GM13977 (cell line): ENCODE measurements around the gene ADAMTS14.

Source experiments
- DNase-seq: peaks from one replicate; pipeline ENCODE4 v3.0.0; 2012; ENCODE audit warnings: low spot score
- CTCF ChIP-seq: IDR thresholded peaks from 2 replicates; pipeline ENCODE4 v1.5.1; 2012; ENCODE audit warnings: mild to moderate bottlenecking, control low read depth; ENCODE audit not compliant: insufficient read depth; ENCODE audit errors: extremely low read depth, missing control alignments
- in situ Hi-C: fragments of 300-500 bp; cut with MboI; formaldehyde crosslinking; loops from one replicate; pipeline ENCODE4 v1.12.0; 2022; ENCODE audit warnings: low sequenced_read_pairs, low pct_unique_long_range_greater_than_20kb, mixed read lengths, inconsistent platforms; ENCODE audit not compliant: unreplicated experiment

ADAMTS14 gene

DNA sequence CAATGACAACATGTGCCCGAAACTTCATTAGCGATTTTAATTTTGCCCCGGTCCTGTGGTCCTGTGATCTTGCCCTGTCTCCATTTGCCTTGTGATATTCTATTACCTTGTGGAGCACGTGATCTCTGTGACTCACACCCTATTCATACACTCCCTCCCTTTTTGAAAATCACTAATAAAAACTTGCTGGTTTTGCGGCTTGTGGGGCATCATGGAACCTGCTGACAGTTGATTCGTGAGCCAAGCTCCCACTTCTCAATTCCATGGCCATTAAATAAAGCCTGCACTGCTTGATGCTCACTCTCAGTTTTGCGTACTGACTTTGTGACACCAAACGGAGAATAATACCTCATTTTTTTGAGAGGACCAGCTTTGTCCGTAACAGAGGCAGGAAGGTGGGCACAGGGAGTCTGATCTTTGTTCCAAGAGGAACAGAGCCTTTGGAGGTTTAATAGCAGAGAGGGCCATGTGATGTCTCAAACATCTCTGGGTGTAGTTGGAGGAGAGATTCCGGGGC is 3.8 kb upstream of the ADAMTS14 start:
- DNase-seq: no peak
- in situ Hi-C loops: no loop called here
- TF ChIP-seq CTCF: no peak

DNA sequence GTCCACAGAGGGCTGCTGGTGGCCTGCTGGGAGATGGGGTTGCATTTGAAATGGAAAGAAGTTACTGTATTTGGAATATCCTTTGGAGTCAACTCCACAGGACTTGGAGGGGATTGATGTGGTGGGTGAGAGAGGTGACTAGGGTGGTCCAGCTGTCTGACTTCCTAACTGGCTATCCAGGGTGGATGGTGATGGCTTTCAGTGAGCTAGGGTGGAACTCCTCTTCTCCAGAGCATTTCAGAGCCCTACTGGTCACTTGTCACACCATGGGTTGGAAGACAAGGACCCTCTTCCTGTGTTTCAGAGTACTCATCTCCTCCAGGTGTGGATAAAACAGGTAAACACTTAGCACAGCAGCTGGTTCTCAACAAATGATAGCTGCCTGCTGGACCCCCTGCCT is 3.3 kb upstream of the ADAMTS14 start:
- TF ChIP-seq CTCF: no peak
- DNase-seq: no peak
- in situ Hi-C loops: no loop called here

GRCh38 chr10:70669732-70670317 is 2.5 kb upstream of the ADAMTS14 start:
- TF ChIP-seq CTCF: no peak
- DNase-seq: no peak
- in situ Hi-C loops: no loop called here

GRCh38 chr10:70671619-70672164 is 614 bp upstream of the ADAMTS14 start:
- TF ChIP-seq CTCF: no peak
- no peak for DNase-seq
- in situ Hi-C loops: no loop called here

- in situ Hi-C loops: no loop called here
- peak; percentile 27 for DNase-seq
- no peak for TF ChIP-seq CTCF
Measured at GRCh38 chr10:70673043-70673928, 980 bp downstream of the ADAMTS14 start.

DNA sequence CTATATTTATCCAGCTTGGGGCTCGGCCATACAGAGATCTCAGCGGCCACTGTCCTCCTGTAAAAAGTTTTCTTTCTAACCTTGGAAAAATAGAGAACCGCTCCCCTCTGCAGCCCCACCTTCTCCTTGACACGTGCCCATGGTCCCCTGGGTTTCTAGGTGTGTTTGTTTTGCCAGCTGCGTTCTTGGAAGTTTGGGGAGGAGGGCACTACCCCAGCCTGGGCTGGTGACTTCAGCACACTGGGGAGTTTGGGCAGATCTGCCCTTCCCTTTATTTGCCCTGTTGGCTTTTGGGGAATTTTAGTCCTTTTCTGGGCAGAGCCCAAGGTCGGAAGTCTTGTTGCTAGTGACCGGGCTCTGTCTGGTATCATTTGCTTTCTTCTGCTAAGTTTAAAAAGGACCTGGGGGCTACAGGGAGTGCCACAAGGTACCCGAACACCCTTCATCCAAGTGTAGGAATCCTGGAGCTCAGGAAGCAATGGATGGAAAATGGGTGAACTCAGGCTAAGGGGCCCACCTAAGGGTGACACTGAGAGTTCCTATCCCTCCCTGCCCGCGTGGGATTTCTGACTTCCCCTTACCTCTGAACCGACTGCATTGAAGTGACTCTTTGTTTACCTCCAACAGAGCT is 1.7 kb downstream of the ADAMTS14 start:
- in situ Hi-C loops: no loop called here
- TF ChIP-seq CTCF: no peak
- no peak for DNase-seq
